ENCODE data around the gene SH3D19.

SH3D19 gene

GRCh38 chr4:151195801-151196200 is 129.6 kb downstream of the SH3D19 start:
- H3K4me3 ChIP-seq (ENCODE audit: low read depth, low read length): no peak overlapping the region
- no peak for TF ChIP-seq CTCF (IDR thresholded peaks at IDR 0.05; ENCODE audit: low read depth, low read length)

- H3K4me3 ChIP-seq (ENCODE audit: low read depth, low read length): no peak overlapping the region
- no peak for TF ChIP-seq CTCF (IDR thresholded peaks at IDR 0.05; ENCODE audit: low read depth, low read length)
These were observed 132.0 kb downstream of the SH3D19 start for GRCh38 chr4:151193414-151193813.

- no peak for TF ChIP-seq CTCF (IDR thresholded peaks at IDR 0.05; ENCODE audit: low read depth, low read length)
These were observed 132.7 kb downstream of the SH3D19 start for GRCh38 chr4:151192556-151193235.

GRCh38 chr4:151184523-151185458 is 140.6 kb downstream of the SH3D19 start:
- no peak for TF ChIP-seq CTCF (IDR thresholded peaks at IDR 0.05; ENCODE audit: low read depth, low read length)
- H3K4me3 ChIP-seq (ENCODE audit: low read depth, low read length): no peak overlapping the region

More at GRCh38 chr4:151192556-151193235, 132.7 kb downstream of the SH3D19 start:
- H3K4me3 ChIP-seq (ENCODE audit: low read depth, low read length): no peak overlapping the region

GRCh38 chr4:151182455-151182996 is 142.9 kb downstream of the SH3D19 start:
- no peak for TF ChIP-seq CTCF (IDR thresholded peaks at IDR 0.05; ENCODE audit: low read depth, low read length)
- H3K4me3 ChIP-seq (ENCODE audit: low read depth, low read length): no peak overlapping the region

GRCh38 chr4:151176685-151177084 is 148.7 kb downstream of the SH3D19 start:
- no peak overlapping the region for H3K4me3 ChIP-seq (ENCODE audit: low read depth, low read length)
- TF ChIP-seq CTCF (IDR thresholded peaks at IDR 0.05; ENCODE audit: low read depth, low read length): no peak

Measured in WI38 (cell line).